GM15510 (cell line): Measurements from ENCODE around the gene STARD3.

Experiments
- POLR2A ChIP-seq: IDR thresholded peaks from 3 replicates; pipeline ENCODE4 v1.6.1; 2011; ENCODE audit warnings: borderline replicate concordance; ENCODE audit not compliant: insufficient read length; ENCODE audit errors: extremely low read depth

Gene STARD3

GRCh38 chr17:39636927-39637736 lies at the start of gene STARD3:
Gene STARD3, plus strand, starts transcription at chr17:39637144. Its CDS starts 16,388 bp downstream, at chr17:39653532.
- peak; percentile 81 for TF ChIP-seq POLR2A

- TF ChIP-seq POLR2A: no peak
Measured at GRCh38 chr17:39591958-39592954, 44.7 kb upstream of the STARD3 start.

GRCh38 chr17:39593371-39593770 lies 43.6 kb upstream of the STARD3 start:
- no peak for TF ChIP-seq POLR2A

GRCh38 chr17:39595294-39595693 lies 41.6 kb upstream of the STARD3 start:
- no peak for TF ChIP-seq POLR2A

GRCh38 chr17:39595928-39596510 lies 40.9 kb upstream of the STARD3 start:
- no peak for TF ChIP-seq POLR2A

- TF ChIP-seq POLR2A: no peak
Measured at GRCh38 chr17:39596543-39597267, 40.2 kb upstream of the STARD3 start.

- no peak for TF ChIP-seq POLR2A
Measured at GRCh38 chr17:39597372-39598046, 39.4 kb upstream of the STARD3 start.

- no peak for TF ChIP-seq POLR2A
Measured at GRCh38 chr17:39598047-39598481, 38.9 kb upstream of the STARD3 start.

- no peak for TF ChIP-seq POLR2A
Measured at GRCh38 chr17:39598630-39599003, 38.3 kb upstream of the STARD3 start.

- no peak for TF ChIP-seq POLR2A
Measured at GRCh38 chr17:39599004-39599664, 37.8 kb upstream of the STARD3 start.

- no peak for TF ChIP-seq POLR2A
Measured at GRCh38 chr17:39599665-39600231, 37.2 kb upstream of the STARD3 start.

- TF ChIP-seq POLR2A: no peak
Measured at GRCh38 chr17:39600288-39600996, 36.5 kb upstream of the STARD3 start.
